ENCODE data around the gene DNAJC16. TPM values are rescaled to one million over a fixed set of nuclear protein-coding genes. Genes with fewer than 3 reads are reported as not detected.
"Not testable (repeated sequence)": the region's sequence is repeated elsewhere in the genome, so short reads cannot be mapped to it uniquely, and the experiment has no call there.

The DNAJC16 gene
- total and polyA plus RNA-seq, 5 donors: 5.4 to 22.6 (median 18.3) TPM

DNA sequence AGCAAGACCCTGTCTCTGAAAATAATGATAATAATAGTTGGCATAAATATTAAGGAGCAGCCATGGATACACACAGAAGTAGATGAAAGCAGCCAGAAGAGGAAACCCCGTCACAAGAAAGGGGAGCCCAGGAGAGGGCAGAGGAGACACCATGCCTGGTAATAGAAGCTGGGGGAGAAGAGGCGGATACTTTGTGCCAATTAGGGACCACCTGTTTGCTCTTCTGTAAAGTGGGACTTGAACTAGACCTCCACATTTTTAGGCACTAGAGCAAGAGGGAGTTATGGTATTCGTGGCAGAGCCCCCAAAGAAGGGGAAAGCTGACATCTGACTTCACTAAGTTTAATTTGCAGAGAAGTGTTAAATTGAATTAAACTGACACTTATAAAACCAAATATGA is 38.3 kb upstream of the DNAJC16 start:
- Histone ChIP-seq H3K4me1 (ENCODE audit: control insufficient read depth, insufficient read depth, low read length) (no peaks in the 10 kb centered on the region), H3K27me3 (ENCODE audit: control insufficient read depth, insufficient read depth) (no peaks in the 10 kb centered on the region), H3K9me3 (ENCODE audit: control insufficient read depth, low read length) (no peaks in the 10 kb centered on the region), H3K4me3 (ENCODE audit: low read length) (no peak overlapping the region), H3K27ac (ENCODE audit: low read length) (no peak overlapping the region)
- ATAC-seq (no peak), DNase-seq (no peak)
- intact Hi-C loops (cut with DNase I): no loop called here
- 94% methylated on average over 3 of the region's 3 CpGs for WGBS

DNA sequence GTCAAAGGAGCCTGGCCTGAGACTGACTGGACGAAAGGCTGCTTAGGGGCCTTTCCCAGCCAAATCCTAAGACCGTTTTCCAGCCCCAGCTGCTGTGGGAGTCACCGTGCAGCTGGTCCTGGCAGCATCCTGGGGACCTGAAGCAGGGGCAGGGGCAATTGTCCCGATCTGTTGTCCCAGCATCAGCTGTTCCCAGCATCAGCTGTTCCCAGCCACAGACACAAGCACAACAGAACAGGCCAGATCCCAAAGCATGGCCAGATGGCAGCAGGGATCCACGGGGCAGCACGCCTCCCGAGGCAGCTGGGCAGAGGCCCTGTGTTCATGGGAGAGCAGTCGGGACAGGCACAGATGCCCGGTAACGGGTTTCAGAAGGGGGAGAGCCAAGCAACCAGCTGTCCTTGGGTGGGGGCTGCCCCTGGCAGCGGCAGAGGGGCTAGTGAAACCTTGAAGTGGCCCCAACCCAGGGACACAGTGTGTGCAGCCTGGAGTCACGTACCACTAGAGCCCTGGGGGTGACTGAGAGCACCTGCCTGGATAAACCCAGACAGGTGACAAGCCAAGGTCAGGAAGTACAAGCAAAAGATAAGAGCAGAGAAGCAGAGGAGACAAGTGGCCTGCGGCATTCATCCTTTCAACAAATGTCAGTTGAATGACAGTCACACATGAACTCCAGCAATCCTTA is 37.5 kb upstream of the DNAJC16 start:
- ATAC-seq (peak in 1 of 2 donors; percentile 17), DNase-seq (no peak)
- no peaks in the 10 kb centered on the region for H3K4me1 ChIP-seq (ENCODE audit: control insufficient read depth, insufficient read depth, low read length)
- 67% methylated on average over 13 of the region's 13 CpGs for WGBS
- H3K27ac ChIP-seq (ENCODE audit: low read length): no peak overlapping the region
- no peak overlapping the region for H3K4me3 ChIP-seq (ENCODE audit: low read length)
- H3K9me3 ChIP-seq (ENCODE audit: control insufficient read depth, low read length): no peaks in the 10 kb centered on the region
- intact Hi-C loops (cut with DNase I): no loop called here
- H3K27me3 ChIP-seq (ENCODE audit: control insufficient read depth, insufficient read depth): no peaks in the 10 kb centered on the region

DNA sequence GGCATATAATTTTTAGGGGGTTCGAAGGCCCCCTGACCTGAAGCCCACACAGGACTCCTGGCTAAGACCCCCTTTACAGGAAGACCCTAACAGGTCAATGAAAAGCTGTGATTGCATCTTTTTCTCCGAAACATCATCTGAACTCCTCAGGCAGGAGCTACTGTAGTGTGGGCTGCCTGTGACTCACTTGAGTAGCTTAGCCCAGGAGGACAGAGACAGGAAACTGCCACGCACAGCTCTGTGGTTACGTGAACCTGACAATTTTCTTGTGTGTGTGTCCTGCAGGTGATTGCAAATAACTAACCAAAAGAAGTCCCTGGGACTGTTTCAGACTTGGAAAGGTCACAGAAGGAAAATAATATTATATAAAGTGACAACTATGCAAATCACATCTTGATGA is 35.6 kb upstream of the DNAJC16 start:
- intact Hi-C loops (cut with DNase I): not testable (repeated sequence)
- 91% methylated on average over 4 of the region's 4 CpGs for WGBS

GRCh38 chr1:15492596-15492995 is 34.1 kb upstream of the DNAJC16 start:
- Histone ChIP-seq H3K27me3 (ENCODE audit: control insufficient read depth, insufficient read depth) (no peaks in the 10 kb centered on the region), H3K9me3 (ENCODE audit: control insufficient read depth, low read length) (no peaks in the 10 kb centered on the region), H3K27ac (ENCODE audit: low read length) (peak overlapping the region; percentile 7), H3K4me1 (ENCODE audit: control insufficient read depth, insufficient read depth, low read length) (no peaks in the 10 kb centered on the region), H3K4me3 (ENCODE audit: low read length) (no peak overlapping the region)
- WGBS: 53% methylated on average over 5 of the region's 5 CpGs
- ATAC-seq (peak; percentile 66 to 74), DNase-seq (peak in 1 of 3 donors; percentile 62)
- intact Hi-C loops (cut with DNase I): no loop called here

More for the DNA sequence above, 35.6 kb upstream of the DNAJC16 start:
- H3K4me3 ChIP-seq (ENCODE audit: low read length); DNase-seq; H3K4me1 ChIP-seq (ENCODE audit: control insufficient read depth, insufficient read depth, low read length); ATAC-seq; H3K27me3 ChIP-seq (ENCODE audit: control insufficient read depth, insufficient read depth); H3K9me3 ChIP-seq (ENCODE audit: control insufficient read depth, low read length); H3K27ac ChIP-seq (ENCODE audit: low read length): not testable (repeated sequence)

DNA sequence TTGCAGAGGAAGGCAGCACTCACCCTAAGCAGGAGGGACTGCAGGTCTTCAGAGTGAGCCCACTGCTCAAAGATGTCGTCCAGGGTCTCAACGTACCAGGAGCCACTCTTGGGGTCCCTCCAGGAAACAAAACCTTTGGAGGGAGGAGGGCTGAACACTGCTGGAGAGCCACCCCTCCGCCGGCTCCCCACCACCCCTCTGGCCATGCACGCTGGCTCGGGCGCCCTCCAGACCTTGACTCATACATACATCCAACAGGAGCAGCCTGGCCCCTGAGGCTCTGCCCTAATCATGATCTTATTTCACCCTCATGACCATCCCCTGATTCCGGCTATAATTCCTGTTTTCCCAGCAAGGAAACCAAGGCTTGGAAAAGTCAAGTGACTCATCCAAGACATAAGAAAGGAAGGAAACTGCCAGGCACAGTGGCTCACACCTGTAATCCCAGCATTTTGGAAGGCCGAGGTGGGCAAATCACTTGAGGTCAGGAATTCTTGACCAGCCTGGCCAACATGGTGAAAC is 32.7 kb upstream of the DNAJC16 start:
- Histone ChIP-seq H3K27ac (ENCODE audit: low read length) (no peak overlapping the region), H3K4me3 (ENCODE audit: low read length) (no peak overlapping the region), H3K4me1 (ENCODE audit: control insufficient read depth, insufficient read depth, low read length) (no peaks in the 10 kb centered on the region), H3K9me3 (ENCODE audit: control insufficient read depth, low read length) (no peaks in the 10 kb centered on the region), H3K27me3 (ENCODE audit: control insufficient read depth, insufficient read depth) (no peaks in the 10 kb centered on the region)
- intact Hi-C loops (cut with DNase I): no loop called here
- ATAC-seq: no peak
- no peak for DNase-seq
- WGBS: 98% methylated on average over 9 of the region's 9 CpGs

- no peaks in the 10 kb centered on the region for H3K9me3 ChIP-seq (ENCODE audit: control insufficient read depth, low read length)
- H3K27ac ChIP-seq (ENCODE audit: low read length): no peak overlapping the region
- DNase-seq (no peak), ATAC-seq (peak; percentile 36 to 49)
- H3K4me3 ChIP-seq (ENCODE audit: low read length): no peak overlapping the region
- peaks cover 2% of the 10 kb centered on the region for H3K4me1 ChIP-seq (ENCODE audit: control insufficient read depth, insufficient read depth, low read length)
- no peaks in the 10 kb centered on the region for H3K27me3 ChIP-seq (ENCODE audit: control insufficient read depth, insufficient read depth)
- WGBS: 65% methylated on average over 19 of the region's 19 CpGs
- intact Hi-C loops (cut with DNase I): no loop called here
Measured at GRCh38 chr1:15500184-15501178, 26.2 kb upstream of the DNAJC16 start.

DNA sequence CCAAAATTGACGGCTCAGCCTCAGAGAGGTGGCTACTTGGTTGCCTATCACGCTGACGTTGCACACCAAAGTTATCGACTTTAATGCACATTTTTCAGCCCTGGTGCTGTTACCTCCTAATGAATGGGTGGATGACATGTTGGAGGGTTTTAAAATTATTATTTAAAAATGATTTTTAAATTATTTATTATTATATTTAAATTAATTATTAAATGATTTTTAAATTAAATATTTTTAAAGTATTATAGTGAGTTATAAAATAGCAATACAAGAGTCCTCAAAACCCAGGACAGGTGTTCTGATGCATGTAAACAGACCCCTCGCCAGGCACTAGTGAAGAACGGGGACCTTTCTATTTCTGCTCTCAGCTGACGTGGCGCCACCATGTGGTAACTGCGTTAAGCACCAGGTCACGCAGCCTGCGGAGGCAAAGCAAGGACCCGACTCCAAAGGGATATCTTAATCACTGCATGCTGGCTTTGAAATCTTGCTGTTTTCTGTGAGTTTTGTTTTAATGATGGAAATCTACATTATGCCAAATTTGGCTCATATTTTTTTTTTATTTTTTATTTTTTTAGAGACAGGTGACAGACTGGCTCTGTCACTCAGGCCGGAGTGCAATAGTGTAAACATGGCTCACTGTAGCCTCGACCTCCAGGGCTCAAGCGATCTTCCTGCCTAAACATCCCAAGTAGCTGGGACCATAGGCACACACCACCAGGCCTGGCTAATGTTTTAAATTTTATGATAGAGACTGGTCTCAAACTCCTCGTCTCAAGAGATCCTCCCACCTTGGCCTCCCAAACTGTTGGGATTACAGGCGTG is 25.2 kb upstream of the DNAJC16 start:
- 65% methylated on average over 17 of the region's 17 CpGs for WGBS
- intact Hi-C loops (cut with DNase I): no loop called here

GRCh38 chr1:15504436-15504835 is 22.2 kb upstream of the DNAJC16 start:
- intact Hi-C loops (cut with DNase I): no loop called here
- ATAC-seq (no peak), DNase-seq (no peak)
- H3K4me3 ChIP-seq (ENCODE audit: low read length): no peak overlapping the region
- no peaks in the 10 kb centered on the region for H3K9me3 ChIP-seq (ENCODE audit: control insufficient read depth, low read length)
- H3K27ac ChIP-seq (ENCODE audit: low read length): no peak overlapping the region
- 94% methylated on average over 4 of the region's 4 CpGs for WGBS
- peaks cover 2% of the 10 kb centered on the region for H3K4me1 ChIP-seq (ENCODE audit: control insufficient read depth, insufficient read depth, low read length)
- no peaks in the 10 kb centered on the region for H3K27me3 ChIP-seq (ENCODE audit: control insufficient read depth, insufficient read depth)

More for the DNA sequence above, 25.2 kb upstream of the DNAJC16 start:
- DNase-seq (peak; percentile 41 to 77 (median 76)), ATAC-seq (peak in 1 of 2 donors; percentile 49)
- H3K27ac ChIP-seq (ENCODE audit: low read length): no peak overlapping the region
- H3K27me3 ChIP-seq (ENCODE audit: control insufficient read depth, insufficient read depth): no peaks in the 10 kb centered on the region
- no peaks in the 10 kb centered on the region for H3K9me3 ChIP-seq (ENCODE audit: control insufficient read depth, low read length)
- H3K4me3 ChIP-seq (ENCODE audit: low read length): no peak overlapping the region
- peaks cover 2% of the 10 kb centered on the region for H3K4me1 ChIP-seq (ENCODE audit: control insufficient read depth, insufficient read depth, low read length)

GRCh38 chr1:15506831-15507230 is 19.8 kb upstream of the DNAJC16 start:
- no peaks in the 10 kb centered on the region for H3K9me3 ChIP-seq (ENCODE audit: control insufficient read depth, low read length)
- no peak overlapping the region for H3K4me3 ChIP-seq (ENCODE audit: low read length)
- ATAC-seq (peak in 1 of 2 donors; percentile 9), DNase-seq (peak in 1 of 3 donors; percentile 42)
- peaks cover 2% of the 10 kb centered on the region for H3K4me1 ChIP-seq (ENCODE audit: control insufficient read depth, insufficient read depth, low read length)
- 92% methylated on average over 17 of the region's 17 CpGs for WGBS
- H3K27me3 ChIP-seq (ENCODE audit: control insufficient read depth, insufficient read depth): no peaks in the 10 kb centered on the region
- intact Hi-C loops (cut with DNase I): no loop called here
- no peak overlapping the region for H3K27ac ChIP-seq (ENCODE audit: low read length)

DNA sequence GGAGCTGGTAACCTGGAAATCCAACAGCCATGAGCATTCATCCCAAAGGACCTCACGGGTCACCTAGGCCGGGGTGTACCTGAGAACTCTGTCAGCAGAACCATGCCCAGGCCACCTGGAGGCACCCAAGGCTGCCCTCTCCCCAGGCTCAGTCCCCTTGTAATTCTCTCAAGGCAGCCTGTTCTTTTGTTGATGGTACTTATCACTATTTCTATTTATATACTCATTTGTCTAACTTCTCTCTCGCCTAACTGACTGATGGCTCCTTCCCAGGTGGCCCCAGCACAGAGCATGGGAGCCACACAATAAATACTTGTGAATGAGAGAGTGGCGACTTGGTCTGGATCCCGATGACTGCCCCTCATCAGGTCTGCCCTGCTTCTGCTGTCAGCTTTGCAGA is 19.4 kb upstream of the DNAJC16 start:
- H3K27ac ChIP-seq (ENCODE audit: low read length): no peak overlapping the region
- H3K4me1 ChIP-seq (ENCODE audit: control insufficient read depth, insufficient read depth, low read length): peaks cover 2% of the 10 kb centered on the region
- H3K4me3 ChIP-seq (ENCODE audit: low read length): no peak overlapping the region
- ATAC-seq: peak; percentile 17 to 40
- intact Hi-C loops (cut with DNase I): no loop called here
- DNase-seq: peak in 1 of 3 donors; percentile 45
- 70% methylated on average over 5 of the region's 5 CpGs for WGBS
- H3K9me3 ChIP-seq (ENCODE audit: control insufficient read depth, low read length): no peaks in the 10 kb centered on the region
- H3K27me3 ChIP-seq (ENCODE audit: control insufficient read depth, insufficient read depth): no peaks in the 10 kb centered on the region
